D721Med (cell line): ENCODE measurements around the gene CFAP97D2.
"Not testable (repeated sequence)": the region's sequence is repeated elsewhere in the genome, so short reads cannot be mapped to it uniquely, and the experiment has no call there.

Source experiments
- DNase-seq: peaks from one replicate; pipeline ENCODE4 v3.0.0; 2011; ENCODE audit warnings: low spot score; ENCODE audit not compliant: insufficient read length
- FAIRE-seq: peaks from 2 replicates; lab custom pipeline; 2011; peaks lifted over from hg19 to GRCh38; lab: Jason Lieb, UNC
- TF ChIP-seq, protein P1 (sequence below): IDR thresholded peaks from 2 replicates; pipeline ENCODE4 v1.5.1; 2012; ENCODE audit warnings: mild to moderate bottlenecking, control low read depth; ENCODE audit not compliant: insufficient read depth; ENCODE audit errors: missing control alignments

Gene CFAP97D2

DNA sequence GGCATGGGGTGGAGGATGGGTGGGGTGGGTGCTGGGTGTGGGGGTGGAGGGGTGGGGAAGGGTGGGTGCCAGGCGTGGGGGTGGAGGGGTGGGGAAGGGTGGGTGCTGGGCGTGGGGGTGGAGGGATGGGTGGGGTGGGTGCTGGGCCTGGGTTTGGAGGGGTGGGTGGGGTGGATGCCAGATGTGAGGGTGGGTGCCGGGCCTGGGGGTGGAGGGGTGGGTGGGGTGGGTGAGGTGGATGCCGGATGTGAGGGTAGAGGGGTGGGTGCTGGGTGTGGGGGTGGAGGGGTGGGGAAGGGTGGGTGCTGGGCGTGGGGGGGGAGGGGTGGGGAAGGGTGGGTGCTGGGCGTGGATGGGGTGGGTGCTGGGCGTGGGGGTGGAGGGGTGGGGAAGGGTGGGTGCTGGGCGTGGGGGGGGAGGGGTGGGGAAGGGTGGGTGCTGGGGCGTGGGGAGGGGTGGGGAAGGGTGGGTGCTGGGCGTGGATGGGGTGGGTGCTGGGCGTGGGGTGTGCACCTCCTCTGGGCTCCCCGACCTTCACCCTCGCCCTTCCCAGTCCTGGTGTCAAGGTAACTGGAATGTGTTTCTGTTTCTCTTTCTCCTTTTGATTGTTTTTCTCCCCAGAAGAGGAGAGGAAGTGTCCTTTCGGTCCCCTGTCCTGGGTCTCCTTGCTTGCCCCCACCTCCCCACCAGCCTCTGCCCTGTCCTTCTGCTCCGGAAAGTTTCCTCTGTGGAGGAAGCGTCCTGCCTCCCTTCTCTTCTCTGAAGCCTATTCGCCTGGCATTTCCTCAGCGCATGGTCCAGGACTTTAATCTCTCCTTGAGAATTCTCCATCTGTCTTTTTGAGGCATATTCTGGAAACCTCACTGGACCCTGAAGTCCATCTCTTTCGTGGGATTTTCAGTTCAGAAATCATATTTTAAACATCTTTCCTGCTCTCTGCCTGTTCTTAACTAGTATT lies 22.9 kb upstream of the CFAP97D2 start:
- TF ChIP-seq, protein P1, sequence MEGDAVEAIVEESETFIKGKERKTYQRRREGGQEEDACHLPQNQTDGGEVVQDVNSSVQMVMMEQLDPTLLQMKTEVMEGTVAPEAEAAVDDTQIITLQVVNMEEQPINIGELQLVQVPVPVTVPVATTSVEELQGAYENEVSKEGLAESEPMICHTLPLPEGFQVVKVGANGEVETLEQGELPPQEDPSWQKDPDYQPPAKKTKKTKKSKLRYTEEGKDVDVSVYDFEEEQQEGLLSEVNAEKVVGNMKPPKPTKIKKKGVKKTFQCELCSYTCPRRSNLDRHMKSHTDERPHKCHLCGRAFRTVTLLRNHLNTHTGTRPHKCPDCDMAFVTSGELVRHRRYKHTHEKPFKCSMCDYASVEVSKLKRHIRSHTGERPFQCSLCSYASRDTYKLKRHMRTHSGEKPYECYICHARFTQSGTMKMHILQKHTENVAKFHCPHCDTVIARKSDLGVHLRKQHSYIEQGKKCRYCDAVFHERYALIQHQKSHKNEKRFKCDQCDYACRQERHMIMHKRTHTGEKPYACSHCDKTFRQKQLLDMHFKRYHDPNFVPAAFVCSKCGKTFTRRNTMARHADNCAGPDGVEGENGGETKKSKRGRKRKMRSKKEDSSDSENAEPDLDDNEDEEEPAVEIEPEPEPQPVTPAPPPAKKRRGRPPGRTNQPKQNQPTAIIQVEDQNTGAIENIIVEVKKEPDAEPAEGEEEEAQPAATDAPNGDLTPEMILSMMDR, result no peak
- no peak for FAIRE-seq
- DNase-seq, result peak; percentile 52

DNA sequence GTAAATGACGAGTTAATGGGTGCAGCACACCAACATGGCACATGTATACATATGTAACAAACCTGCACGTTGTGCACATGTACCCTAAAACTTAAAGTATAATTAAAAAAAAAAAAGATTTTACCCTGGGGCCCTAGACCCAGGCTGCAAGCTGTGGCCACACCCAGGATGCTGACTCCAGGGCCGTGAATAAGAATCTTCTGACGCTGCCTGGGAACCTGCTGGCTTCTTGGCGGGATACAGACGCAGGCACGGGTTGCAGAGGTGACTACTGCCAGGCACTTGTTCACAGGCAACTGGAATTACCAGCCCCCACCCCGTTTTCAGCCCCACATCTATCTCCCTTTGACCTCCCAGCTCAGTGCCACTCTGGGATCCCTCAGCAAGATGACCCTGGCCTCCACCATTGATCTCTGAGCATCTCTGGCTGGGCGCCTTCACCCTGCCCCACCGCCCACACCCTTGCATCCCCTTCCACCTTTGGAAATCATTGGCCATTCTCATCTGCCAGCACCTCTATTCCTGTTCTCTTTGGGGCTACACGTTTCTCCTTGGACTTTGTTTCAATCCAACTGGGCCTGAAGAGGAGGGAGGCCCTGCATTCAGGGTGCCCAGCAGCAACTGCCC lies 21.1 kb upstream of the CFAP97D2 start:
- FAIRE-seq, result no peak
- DNase-seq, result peak; percentile 3
- TF ChIP-seq, protein P1, result no peak

DNA sequence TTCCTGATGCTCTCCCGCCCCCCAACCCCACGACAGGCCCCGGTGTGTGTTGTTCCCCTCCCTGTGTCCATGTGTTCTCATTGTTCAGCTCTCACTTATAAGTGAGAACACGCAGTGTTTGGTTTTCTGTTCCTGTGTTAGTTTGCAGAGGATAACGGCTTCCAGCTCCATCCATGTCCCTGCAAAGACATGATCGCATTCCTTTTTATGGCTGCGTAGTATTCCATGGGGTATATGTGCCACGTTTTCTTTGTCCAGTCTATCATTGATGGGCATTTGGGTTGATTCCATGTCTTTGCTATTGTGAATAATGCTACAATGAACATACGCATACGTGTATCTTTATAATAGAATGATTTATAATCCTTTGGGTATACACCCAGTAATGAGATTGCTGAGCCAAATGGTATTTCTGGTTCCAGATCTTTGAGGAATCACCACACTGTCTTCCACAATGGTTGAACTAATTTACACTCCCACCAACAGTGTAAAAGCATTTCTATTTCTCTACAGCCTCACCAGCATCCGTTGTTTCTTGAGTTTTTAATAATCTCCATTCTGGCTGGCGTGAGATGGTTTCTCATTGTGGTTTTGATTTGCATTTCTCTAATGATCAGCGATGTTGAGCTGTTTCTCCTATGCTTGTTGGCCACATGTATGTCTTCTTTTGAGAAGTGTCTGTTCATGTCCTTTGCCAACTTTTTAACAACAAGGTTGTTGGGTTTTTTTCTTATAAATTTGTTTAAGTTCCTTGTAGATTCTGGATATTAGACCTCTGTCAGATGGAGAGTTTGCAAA lies 20.0 kb upstream of the CFAP97D2 start:
- DNase-seq, FAIRE-seq: not testable (repeated sequence)

DNA sequence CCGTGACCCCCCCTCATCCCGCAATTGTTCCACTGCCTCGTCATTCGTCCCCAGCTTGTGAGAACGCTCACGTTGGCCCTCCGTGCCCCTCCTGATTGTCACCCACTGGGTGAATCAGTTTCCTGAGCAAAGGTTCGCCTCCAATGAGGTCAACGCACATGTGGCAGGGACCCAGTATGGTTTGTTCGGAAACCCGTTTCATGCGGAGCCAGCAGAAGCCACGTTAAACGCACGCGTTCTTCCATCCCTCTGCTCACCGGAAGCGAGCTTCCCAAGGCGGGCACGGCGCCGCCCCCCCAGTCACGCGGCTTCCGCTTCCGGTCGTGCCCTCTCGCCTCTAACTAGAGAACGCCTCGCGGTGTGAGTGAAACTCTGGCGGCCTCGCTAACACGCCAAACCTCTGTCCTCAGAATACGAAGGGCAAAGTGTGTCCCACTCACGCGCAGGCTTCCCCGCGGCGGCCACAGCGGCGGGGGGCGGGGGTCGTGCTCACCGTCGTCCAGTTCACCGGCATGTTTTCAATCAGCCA lies 18.0 kb upstream of the CFAP97D2 start:
- TF ChIP-seq, protein P1, result no peak
- FAIRE-seq, result no peak
- DNase-seq, result no peak

DNA sequence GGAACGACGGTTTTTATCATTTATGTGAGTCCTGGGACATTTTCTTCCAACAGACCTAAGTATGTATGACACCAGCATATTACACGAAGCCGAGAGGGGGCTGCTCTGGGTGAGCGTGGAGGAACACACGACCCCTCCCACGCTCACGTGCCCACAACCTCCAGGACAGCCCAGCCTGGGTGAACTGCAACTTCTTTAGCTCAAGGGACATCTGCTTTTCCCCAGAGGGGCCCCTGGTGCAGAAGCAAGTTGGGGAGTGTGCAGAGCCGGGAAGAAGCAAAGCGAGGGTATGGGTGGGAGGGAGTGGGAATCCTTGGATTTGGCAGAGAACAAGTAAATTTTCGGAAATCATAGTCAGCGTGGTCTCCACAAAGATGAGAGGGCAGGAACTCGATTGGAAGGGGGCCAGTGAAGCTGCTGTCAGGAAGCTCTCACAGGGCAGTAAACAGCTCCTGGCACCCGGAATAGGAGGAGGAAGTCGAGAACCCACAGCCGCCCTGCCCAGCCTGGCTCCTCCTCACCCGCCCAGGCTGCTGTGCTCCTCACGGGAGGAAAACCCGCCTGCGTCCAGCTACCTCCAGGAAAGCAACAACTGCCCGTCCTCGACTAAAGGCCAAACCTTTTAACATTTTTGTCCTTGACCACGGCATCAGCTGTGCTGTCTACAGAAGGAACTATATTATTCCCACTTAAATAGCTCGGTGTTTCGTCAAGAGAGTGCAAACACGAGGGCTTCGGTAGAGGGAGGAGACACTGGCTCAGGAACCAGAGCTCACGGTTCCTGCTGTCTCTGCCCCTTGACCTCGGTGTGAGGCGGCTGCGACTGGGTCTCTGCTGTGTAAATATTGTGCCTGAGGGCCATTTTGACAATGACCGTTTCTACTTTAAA lies 17.2 kb upstream of the CFAP97D2 start:
- FAIRE-seq (no peak), DNase-seq (no peak)
- TF ChIP-seq, protein P1, result no peak

DNA sequence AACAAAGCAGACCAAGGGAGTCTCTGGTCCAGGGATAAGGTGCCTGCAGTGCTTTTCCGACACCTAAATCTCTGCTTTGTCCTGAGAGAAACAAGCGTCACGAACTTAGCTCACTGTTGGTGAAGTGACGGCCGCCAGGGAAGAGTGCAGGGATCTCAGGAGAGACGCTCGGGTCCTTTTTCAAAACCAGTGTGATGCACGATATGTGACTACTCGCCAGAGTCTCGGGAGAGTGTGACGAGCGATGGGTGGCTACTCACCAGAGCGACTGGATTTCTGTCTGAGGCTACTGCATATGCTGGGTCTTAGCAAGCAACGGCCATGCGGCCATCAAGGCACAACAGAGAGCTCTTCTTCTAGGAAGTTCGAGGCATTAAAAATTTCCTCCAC lies 16.5 kb upstream of the CFAP97D2 start:
- TF ChIP-seq, protein P1, result no peak
- no peak for FAIRE-seq
- no peak for DNase-seq
